ENCODE data around the gene LENG1.

DNA sequence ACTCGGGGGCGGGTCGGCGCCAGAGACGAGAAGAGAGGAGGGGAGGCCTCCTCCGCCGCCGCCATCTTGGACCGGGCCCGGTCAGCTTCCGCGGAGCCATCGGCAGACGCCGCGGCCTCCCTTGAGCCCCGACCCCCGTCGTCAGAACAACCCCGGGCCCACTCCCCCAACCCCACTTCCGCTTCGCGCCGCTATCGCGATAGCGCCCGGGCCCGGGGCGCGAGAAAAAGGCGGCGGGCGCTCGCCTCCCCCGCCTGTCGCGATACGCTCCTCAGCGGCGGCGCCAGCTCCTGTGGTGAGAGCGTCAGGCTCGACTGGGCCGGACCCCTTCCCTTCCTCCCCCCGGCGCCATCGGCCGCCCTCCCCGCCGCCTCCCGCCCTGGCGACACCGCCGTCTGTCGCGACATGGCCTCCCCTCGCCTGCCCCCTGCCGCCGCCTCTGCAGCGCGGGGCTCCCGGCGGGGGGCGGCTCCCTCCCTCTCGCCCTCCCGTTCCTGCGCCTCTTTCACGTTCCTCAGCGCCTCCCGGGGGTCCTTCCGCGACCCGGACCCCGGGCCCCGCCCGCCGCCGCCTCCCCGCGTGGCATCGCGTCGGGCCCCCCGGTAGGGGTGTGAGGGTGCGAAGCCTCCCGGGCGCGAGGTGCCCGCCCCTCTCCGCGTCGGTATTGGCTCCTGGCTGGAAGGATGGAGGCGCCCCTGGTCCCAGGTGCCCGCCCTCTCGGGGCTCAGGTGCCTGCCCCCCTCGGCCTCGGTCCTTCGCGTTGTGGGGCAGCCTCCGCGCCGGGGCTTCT lies 21.6 kb downstream of the LENG1 start, which contains the start of gene CNOT3:
- TF ChIP-seq, protein P1, sequence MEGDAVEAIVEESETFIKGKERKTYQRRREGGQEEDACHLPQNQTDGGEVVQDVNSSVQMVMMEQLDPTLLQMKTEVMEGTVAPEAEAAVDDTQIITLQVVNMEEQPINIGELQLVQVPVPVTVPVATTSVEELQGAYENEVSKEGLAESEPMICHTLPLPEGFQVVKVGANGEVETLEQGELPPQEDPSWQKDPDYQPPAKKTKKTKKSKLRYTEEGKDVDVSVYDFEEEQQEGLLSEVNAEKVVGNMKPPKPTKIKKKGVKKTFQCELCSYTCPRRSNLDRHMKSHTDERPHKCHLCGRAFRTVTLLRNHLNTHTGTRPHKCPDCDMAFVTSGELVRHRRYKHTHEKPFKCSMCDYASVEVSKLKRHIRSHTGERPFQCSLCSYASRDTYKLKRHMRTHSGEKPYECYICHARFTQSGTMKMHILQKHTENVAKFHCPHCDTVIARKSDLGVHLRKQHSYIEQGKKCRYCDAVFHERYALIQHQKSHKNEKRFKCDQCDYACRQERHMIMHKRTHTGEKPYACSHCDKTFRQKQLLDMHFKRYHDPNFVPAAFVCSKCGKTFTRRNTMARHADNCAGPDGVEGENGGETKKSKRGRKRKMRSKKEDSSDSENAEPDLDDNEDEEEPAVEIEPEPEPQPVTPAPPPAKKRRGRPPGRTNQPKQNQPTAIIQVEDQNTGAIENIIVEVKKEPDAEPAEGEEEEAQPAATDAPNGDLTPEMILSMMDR (IDR thresholded peaks at IDR 0.05; ENCODE audit: low read depth, low read length), result no peak
- peak; percentile 54 for TF ChIP-seq POLR2A (IDR thresholded peaks at IDR 0.05; ENCODE audit: extremely low read depth, insufficient read length)
- TF ChIP-seq, protein P2, sequence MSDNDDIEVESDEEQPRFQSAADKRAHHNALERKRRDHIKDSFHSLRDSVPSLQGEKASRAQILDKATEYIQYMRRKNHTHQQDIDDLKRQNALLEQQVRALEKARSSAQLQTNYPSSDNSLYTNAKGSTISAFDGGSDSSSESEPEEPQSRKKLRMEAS (IDR thresholded peaks at IDR 0.05; ENCODE audit: low read depth, low read length), result no peak
